DOHH2 (cell line): ENCODE measurements around the gene MMP2.

Experiments
- EZH2phosphoT487 ChIP-seq: fragments of 200-600 bp; sonication (generic); IDR thresholded peaks from 2 replicates; pipeline ENCODE4 v1.6.1; 2017; ENCODE audit warnings: borderline replicate concordance, mild to moderate bottlenecking, antibody characterized with exemption, low read length, moderate library complexity, mixed read lengths
- TF ChIP-seq, protein P1 (sequence below): fragments of 200-600 bp; sonication (generic); IDR thresholded peaks from one replicate; pipeline ENCODE4 v1.5.1; 2014; ENCODE audit warnings: antibody characterized with exemption, mild to moderate bottlenecking, low read depth, low read length; ENCODE audit not compliant: poor library complexity, severe bottlenecking

DNA sequence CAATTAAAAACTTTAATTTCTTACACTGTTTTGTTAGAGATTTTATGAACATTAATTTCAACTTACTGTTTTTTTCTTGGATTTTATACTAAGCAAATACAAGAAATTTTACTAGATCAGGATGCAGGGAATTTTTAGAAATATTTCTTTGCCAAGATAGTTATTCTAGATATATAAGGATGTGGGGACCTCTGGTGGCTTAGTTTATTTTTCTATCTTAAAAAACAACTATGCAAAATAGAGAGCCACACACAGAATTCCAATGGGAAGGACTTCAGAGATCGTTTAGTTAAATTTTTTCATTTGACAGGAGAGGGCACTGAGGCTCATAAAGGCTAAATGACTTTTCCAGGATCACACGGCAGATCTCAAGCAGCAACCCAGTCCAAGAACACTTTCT is 64.5 kb downstream of the MMP2 start:
- TF ChIP-seq, protein P1, sequence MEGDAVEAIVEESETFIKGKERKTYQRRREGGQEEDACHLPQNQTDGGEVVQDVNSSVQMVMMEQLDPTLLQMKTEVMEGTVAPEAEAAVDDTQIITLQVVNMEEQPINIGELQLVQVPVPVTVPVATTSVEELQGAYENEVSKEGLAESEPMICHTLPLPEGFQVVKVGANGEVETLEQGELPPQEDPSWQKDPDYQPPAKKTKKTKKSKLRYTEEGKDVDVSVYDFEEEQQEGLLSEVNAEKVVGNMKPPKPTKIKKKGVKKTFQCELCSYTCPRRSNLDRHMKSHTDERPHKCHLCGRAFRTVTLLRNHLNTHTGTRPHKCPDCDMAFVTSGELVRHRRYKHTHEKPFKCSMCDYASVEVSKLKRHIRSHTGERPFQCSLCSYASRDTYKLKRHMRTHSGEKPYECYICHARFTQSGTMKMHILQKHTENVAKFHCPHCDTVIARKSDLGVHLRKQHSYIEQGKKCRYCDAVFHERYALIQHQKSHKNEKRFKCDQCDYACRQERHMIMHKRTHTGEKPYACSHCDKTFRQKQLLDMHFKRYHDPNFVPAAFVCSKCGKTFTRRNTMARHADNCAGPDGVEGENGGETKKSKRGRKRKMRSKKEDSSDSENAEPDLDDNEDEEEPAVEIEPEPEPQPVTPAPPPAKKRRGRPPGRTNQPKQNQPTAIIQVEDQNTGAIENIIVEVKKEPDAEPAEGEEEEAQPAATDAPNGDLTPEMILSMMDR: no peak
- no peak for TF ChIP-seq EZH2phosphoT487
